HG03060 (cell line): ENCODE results near the gene ABL2.
"Not testable (repeated sequence)": the region's sequence is repeated elsewhere in the genome, so short reads cannot be mapped to it uniquely, and the experiment has no call there.

Source experiments
- ATAC-seq: cut with Tn5 transposase; IDR thresholded peaks from one replicate; pipeline ENCODE4 v1.9.1; 2021; ENCODE audit warnings: low read depth, moderate number of reproducible peaks; ENCODE audit not compliant: unreplicated experiment

Gene ABL2

DNA sequence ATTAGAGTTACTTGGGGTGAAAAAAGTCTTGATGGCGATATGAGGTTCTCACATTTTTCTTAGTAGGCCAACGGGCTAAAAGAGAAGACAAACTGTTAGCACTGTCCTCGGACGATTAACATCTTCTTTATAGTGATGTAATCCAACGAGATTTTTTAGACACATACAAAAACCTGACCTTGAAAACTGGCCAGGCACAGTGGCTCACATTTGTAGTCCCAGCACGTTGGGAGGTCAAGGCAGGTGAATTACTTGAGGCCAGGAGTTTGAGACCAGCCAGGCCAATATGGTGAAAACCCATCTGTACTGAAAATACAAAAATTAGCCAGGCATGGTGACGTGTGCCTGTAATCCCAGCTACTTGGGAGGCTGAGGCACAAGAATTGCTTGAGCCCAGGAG, 8.4 kb downstream of the ABL2 start:
- ATAC-seq = not testable (repeated sequence)

GRCh38 chr1:179217943-179218507, 11.5 kb downstream of the ABL2 start:
- no peak for ATAC-seq

DNA sequence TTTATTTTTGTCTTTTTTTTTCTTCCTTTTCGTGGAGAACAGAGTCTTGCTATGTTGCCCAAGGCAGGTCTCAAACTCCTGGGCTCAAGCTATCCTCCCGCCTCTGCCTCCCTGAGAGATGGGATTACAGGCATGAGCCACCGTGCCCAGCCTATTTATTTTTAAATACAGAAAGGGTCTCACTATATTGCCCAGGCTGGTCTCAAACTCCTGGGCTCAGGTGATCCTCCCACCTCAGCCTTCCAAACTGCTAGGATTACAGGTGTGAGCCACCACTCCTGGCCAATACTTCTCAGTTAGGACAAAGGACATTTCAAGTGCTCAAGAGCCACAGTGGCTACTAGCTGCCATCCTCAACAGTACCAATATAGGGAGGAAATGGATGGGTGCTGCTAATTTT, 16.2 kb downstream of the ABL2 start:
- ATAC-seq = not testable (repeated sequence)

DNA sequence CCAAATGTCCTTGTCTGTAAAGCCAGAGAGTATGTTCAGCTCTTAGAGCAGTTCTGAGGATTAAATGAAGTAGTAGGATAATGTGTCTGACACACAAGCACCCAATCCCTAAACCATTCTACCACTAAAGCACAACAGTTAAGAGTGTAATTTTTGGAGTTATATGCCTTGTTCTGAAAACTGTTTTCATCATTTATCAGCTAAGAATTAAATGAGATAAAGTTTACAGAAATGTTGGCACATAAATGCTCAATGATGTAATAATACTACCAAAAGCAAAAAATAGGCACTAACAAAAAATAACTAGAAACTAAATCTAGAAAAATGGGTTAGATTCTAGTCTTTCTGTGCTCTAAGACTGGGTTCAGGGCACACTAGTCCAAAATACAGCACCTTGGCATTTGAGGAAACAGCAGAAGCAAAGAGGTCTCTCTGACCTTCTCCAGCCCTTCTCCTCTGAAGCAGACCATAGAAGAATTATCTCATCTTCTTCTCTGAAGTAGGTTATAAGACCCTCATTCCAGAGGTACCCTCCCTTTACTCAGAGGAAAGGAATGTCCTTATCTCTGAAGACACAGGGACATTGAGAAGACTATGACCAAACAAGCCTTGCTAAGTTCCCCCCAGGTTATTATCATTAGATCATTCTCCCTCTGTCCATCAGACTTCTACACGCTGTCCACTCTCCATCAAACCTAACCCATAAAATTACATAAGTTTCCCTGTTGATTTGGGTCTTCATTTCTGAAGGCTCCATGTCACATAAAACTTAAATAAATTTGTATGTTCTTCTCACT, 20.6 kb downstream of the ABL2 start:
- no peak for ATAC-seq

GRCh38 chr1:179206812-179207211, 22.7 kb downstream of the ABL2 start:
- ATAC-seq = no peak

- ATAC-seq = no peak
These were observed 24.2 kb downstream of the ABL2 start for GRCh38 chr1:179205284-179205683.

DNA sequence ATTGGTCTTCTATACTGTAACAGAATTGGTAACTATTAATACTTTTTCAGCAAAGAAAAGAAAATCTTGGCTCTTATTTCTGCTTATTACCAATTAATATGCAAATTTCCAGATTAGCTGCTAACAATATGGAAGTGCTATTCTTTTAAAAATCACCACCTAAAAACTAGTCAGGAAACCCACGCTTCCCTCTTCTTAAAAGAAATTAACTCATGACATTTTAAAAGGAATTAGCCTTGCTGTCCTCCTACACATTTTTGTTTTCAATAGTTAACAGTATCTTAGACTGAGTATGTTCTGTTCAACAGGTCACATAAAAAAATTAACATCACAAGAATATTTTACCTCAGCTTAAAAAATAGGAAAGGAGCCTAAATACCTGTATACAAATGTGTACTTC, 27.3 kb downstream of the ABL2 start:
- ATAC-seq = no peak

GRCh38 chr1:179200586-179200985, 28.9 kb downstream of the ABL2 start:
- ATAC-seq = no peak

- ATAC-seq = no peak
These were observed 31.7 kb downstream of the ABL2 start for GRCh38 chr1:179197690-179198297.

GRCh38 chr1:179195857-179196256, 33.6 kb downstream of the ABL2 start:
- not testable (repeated sequence) for ATAC-seq

DNA sequence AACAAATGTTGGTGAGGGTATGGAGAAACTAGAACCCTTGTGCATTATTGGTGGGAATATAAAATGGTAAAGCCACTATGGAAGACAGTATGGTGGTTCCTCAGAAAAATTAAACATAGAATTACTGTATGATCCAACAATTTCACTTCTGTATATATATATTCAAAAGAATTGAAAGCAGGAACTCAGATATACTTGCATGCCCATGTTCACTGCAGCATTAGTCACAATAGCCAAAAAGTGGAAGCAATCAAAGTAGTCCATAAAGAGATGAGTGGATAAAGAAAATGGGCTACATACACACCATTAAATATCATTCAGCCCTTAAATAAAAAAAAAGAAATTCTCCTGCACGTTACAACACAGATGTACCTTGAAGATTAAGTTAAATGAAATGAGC, 34.1 kb downstream of the ABL2 start:
- no peak for ATAC-seq

DNA sequence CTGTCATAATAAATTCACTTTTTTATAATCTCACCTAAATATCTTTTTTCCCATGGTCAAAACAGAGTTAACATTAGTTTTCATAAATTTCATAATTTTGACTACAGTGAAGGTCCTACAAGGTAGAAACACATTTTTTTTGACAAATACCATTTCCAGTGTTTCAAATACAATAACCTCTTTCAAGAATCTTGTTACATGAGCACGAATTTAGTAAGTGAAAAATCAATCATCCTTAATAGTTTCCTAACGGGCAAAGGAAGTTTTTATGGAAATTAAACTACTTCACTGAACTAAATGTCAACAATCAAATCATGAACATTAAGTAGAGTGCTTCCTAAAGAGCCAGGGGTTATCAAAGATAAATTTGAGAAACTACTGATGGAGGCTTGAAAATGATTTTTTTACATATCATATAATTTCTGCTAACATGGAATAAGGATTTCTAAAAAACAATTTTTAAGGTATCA, 35.4 kb downstream of the ABL2 start:
- no peak for ATAC-seq

GRCh38 chr1:179190861-179191260, 38.6 kb downstream of the ABL2 start:
- ATAC-seq = no peak

DNA sequence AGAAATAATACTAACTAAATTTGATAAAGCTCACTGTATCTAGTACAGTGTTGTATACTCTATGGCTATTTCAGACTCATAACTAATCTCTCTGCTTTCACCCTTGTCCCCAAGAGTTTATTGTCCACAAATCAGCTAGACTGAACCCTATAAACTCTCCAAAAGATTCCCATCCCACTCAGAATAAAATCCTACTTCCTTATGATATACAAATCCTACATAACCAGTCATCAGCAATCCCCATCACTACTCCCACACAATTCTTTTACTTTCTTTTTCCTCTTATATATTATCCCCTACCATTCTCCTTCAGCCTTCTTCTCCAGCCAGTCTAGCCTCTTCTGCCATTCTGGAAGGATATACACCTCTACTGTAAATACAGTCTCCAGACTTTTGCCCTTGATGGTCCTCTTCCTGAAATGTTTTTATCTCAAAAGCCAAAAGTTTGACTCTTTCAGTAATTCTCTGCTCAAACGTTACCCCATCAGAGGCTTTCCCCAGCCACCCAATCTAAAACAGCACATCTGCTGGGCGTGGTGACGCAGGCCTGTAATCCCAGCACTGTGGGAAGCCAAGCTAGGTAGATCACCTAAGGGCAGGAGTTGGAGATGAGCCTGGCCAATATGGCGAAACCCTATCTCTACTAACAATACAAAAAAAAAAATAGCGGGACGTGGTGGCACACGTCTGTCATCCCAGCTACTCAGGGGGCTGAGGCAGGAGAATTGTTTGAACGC, 41.6 kb downstream of the ABL2 start:
- ATAC-seq = no peak

DNA sequence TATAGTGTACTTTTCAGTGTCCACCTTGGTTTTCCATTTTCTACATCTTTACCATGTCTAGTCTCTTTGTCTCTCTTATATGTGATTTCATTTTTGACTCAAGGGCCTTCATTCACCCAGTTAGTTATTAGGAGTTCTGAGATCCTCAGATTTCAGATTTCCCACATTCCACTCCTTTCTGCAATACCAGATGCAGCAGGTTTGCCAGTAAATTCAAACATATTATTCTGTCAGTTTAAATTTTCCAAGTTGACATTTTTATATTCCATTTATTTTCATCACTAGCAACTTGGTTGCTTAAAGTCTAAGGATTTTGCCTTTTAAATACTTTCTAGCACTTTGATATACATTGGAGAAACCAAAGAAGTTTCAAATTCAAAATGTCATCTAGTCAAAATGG, 42.4 kb downstream of the ABL2 start:
- no peak for ATAC-seq

DNA sequence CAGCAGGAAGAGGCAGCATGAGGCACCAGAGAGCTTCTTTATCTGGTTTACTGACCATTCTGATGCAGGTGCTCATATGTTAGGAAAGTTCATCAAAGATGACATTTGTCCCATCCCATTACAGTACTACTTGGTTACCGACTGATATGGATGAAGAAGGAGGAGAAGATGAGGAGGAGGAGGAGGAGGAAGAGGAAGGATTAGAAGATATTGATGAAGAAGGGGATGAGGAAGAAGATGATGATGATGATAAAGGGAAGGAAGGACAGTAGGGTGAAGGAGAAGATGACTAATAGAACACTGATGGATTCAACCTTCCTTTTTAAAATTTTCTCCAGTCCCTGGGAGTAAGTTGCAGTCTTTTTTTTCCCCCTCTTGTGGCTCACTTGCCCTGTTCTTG, 45.1 kb downstream of the ABL2 start:
- ATAC-seq = no peak

DNA sequence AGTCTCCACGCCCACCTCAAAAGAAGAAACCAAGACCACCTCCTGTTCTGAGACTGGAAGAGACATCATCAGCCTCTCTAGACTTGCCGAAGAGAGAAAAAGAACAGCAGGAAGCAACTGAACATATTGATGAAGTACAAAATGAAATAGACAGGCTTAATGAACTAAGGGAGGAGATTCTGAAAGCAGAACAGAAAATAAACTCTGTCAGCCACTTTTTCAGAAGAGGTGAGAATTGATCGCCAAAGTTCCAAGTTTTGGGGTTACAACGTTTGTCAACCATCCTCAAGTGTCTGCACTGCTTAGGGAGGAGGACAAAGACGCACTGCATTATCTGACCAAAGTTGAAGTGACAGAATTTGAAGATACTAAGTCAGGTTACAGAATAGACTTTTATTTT, 45.6 kb downstream of the ABL2 start:
- ATAC-seq = no peak

GRCh38 chr1:179178950-179179349, 50.5 kb downstream of the ABL2 start:
- no peak for ATAC-seq

DNA sequence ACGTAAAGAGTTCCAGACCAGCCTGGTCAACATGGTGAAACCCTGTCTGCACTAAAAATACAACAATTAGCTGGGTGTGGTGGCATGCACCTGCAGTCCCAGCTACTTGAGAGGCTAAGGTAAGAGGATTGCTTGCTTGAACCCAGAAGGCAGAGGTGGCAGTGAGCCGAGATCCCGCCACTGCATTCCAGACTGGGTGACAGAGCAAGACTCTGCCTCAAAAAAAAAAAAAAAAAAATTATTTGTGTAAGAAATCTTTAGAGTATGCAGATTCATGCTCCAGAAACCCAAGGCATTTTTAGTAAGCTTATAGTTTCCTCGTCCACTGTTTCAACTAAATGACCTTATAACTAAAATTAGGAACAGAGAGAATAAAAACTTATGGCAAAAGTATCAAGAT, 51.3 kb downstream of the ABL2 start:
- ATAC-seq = no peak

GRCh38 chr1:179177615-179178014, 51.9 kb downstream of the ABL2 start:
- ATAC-seq = no peak

DNA sequence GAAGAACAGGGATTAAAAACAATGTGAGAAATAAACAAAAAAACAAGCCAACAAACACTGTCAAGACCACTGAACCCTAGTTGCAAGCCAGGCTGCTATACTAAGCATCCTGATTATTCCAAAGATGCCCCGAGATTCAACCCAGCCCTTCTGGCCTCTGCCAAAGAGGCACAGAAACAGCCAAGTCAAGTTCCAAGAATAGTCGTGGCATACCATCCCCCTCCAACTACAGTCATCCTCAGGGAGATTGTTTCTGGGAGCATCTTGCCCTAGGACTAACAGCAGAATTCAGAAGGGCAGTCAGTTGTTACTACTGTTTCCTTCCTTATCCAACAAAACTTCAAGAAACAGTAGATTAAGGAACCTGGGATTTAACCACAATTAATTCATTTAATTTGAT, 52.3 kb downstream of the ABL2 start:
- no peak for ATAC-seq
